ENCODE measurements around the gene NAALADL2.

Gene NAALADL2

DNA sequence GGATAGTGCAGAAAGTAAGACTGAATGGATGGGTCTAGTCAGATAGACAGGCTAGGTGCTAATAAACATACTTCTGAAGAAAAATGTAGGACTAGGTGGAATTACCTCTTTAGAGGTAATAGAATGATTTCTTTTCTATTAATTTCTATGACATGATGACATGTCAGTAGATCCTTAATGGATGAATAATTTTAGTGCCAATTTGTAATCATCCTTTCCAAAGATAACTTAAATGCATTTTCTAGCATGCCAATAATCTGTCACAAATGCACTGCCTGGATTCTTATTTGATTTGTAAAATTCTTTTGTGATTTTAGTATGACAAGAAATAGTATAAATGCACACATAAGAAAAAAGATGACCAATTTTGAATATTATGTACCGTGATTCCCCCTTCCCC lies 356.7 kb downstream of the NAALADL2 start:
- Histone ChIP-seq H3K9me3 (ENCODE audit: control insufficient read depth, insufficient read depth, low read length) (no peaks in the 10 kb centered on the region), H3K36me3 (ENCODE audit: insufficient read depth, low read length) (no peaks in the 10 kb centered on the region), H3K4me1 (ENCODE audit: insufficient read depth, low read length) (no peaks in the 10 kb centered on the region), H3K9ac (ENCODE audit: low read depth, low read length) (no peak overlapping the region)

- Histone ChIP-seq H3K4me1 (ENCODE audit: insufficient read depth, low read length) (no peaks in the 10 kb centered on the region), H3K9ac (ENCODE audit: low read depth, low read length) (no peak overlapping the region), H3K9me3 (ENCODE audit: control insufficient read depth, insufficient read depth, low read length) (no peaks in the 10 kb centered on the region), H3K36me3 (ENCODE audit: insufficient read depth, low read length) (no peaks in the 10 kb centered on the region)
These were observed 363.2 kb downstream of the NAALADL2 start for GRCh38 chr3:175222356-175222755.

- Histone ChIP-seq H3K9me3 (ENCODE audit: control insufficient read depth, insufficient read depth, low read length) (no peaks in the 10 kb centered on the region), H3K9ac (ENCODE audit: low read depth, low read length) (no peak overlapping the region), H3K4me1 (ENCODE audit: insufficient read depth, low read length) (no peaks in the 10 kb centered on the region), H3K36me3 (ENCODE audit: insufficient read depth, low read length) (no peaks in the 10 kb centered on the region)
These were observed 364.9 kb downstream of the NAALADL2 start for GRCh38 chr3:175224051-175224450.

GRCh38 chr3:175226444-175226843 lies 367.3 kb downstream of the NAALADL2 start:
- Histone ChIP-seq H3K9me3 (ENCODE audit: control insufficient read depth, insufficient read depth, low read length) (no peaks in the 10 kb centered on the region), H3K9ac (ENCODE audit: low read depth, low read length) (no peak overlapping the region), H3K36me3 (ENCODE audit: insufficient read depth, low read length) (no peaks in the 10 kb centered on the region), H3K4me1 (ENCODE audit: insufficient read depth, low read length) (no peaks in the 10 kb centered on the region)

DNA sequence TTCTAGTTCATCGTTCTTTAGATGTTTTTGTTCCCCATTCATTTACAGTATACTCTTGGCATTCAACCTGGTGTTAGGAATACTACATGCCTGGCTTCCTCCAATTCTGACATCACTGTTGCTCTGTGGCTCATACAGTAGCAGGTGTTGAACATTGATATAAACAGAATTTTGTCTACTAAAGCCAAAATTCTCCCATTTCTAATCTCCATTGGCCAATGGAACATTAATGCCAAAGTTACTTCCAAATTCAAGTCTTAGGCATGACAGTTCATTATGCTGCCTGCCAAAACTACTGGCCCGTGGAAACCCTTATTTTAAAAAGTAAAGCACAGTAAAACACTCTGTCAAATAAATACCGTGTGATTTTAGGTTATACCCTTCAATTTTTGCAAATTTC lies 368.0 kb downstream of the NAALADL2 start:
- Histone ChIP-seq H3K9ac (ENCODE audit: low read depth, low read length) (no peak overlapping the region), H3K4me1 (ENCODE audit: insufficient read depth, low read length) (no peaks in the 10 kb centered on the region), H3K9me3 (ENCODE audit: control insufficient read depth, insufficient read depth, low read length) (no peaks in the 10 kb centered on the region), H3K36me3 (ENCODE audit: insufficient read depth, low read length) (no peaks in the 10 kb centered on the region)

DNA sequence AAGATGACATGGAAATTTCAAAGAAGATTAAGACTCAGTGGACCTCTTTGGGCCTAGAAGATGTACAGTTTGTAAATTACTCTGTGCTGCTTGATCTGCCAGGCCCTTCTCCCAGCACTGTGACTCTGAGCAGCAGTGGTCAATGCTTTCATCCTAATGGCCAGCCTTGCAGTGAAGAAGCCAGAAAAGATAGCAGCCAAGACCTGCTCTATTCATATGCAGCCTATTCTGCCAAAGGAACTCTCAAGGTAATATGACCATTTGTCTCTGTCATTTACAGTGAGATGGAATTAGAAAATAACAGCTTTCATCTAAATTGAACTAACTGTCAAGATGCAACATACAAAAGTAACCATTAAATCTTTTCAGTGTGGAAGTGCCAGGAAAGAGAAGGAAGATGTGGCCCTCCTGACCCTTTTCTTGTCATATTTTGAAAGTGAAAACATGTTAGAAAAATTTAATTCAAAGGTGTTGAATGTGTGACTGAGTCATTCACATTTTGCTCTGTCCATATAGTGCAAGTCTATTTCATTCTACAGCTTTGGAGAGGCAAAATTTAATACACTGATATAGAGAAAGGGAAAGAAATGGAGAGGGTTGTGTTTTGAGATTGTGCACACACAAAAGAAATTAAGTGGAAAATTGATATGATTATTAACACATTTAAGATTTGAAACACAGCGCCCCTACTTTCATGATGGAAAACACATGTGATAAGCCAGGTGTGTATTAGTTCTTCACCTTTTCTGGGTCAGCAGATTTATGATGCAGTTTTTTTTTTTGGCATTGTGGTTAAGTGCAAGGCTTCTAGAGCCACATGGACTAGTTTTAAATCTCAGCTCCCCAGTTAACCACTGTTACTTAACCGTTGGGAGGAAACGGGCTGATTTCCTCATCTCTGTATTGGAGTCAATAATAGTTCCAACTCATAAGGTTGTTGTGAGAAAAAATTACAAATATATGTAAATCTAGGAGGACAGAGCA lies 375.1 kb downstream of the NAALADL2 start:
- Histone ChIP-seq H3K4me1 (ENCODE audit: insufficient read depth, low read length) (no peaks in the 10 kb centered on the region), H3K9me3 (ENCODE audit: control insufficient read depth, insufficient read depth, low read length) (no peaks in the 10 kb centered on the region), H3K36me3 (ENCODE audit: insufficient read depth, low read length) (no peaks in the 10 kb centered on the region), H3K9ac (ENCODE audit: low read depth, low read length) (no peak overlapping the region)

GRCh38 chr3:175238801-175239200 lies 379.7 kb downstream of the NAALADL2 start:
- Histone ChIP-seq H3K9ac (ENCODE audit: low read depth, low read length) (no peak overlapping the region), H3K9me3 (ENCODE audit: control insufficient read depth, insufficient read depth, low read length) (no peaks in the 10 kb centered on the region), H3K4me1 (ENCODE audit: insufficient read depth, low read length) (no peaks in the 10 kb centered on the region), H3K36me3 (ENCODE audit: insufficient read depth, low read length) (no peaks in the 10 kb centered on the region)

DNA sequence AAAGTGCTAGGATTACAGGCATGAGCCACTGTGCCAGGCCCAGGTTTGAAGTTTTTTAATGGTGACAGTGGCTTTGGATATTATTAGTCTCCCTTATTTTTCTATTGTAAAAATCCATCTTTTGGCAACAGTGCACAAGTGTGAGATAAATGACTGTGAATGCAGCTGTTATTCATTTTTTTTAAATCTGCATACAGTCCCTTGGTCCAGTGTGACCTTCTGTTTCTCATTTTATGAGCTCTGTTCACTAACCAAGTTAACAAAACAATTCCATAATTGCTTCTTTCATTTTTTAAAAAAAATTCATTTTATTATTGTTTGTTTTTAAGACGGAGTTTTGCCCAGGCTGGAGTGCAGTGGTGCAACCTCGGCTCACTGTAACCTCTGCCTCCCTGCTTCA lies 381.8 kb downstream of the NAALADL2 start:
- Histone ChIP-seq H3K36me3 (ENCODE audit: insufficient read depth, low read length) (no peaks in the 10 kb centered on the region), H3K4me1 (ENCODE audit: insufficient read depth, low read length) (no peaks in the 10 kb centered on the region; the same call in 1 of the 2 replicates), H3K9me3 (ENCODE audit: control insufficient read depth, insufficient read depth, low read length) (no peaks in the 10 kb centered on the region), H3K9ac (ENCODE audit: low read depth, low read length) (no peak overlapping the region)

- Histone ChIP-seq H3K36me3 (ENCODE audit: insufficient read depth, low read length) (no peaks in the 10 kb centered on the region), H3K9ac (ENCODE audit: low read depth, low read length) (no peak overlapping the region), H3K9me3 (ENCODE audit: control insufficient read depth, insufficient read depth, low read length) (no peaks in the 10 kb centered on the region), H3K4me1 (ENCODE audit: insufficient read depth, low read length) (no peaks in the 10 kb centered on the region; the same call in 1 of the 2 replicates)
These were observed 383.1 kb downstream of the NAALADL2 start for GRCh38 chr3:175242243-175242642.

- H3K36me3 ChIP-seq (ENCODE audit: insufficient read depth, low read length) = no peaks in the 10 kb centered on the region
- no peaks in the 10 kb centered on the region for H3K9me3 ChIP-seq (ENCODE audit: control insufficient read depth, insufficient read depth, low read length)
These were observed 387.1 kb downstream of the NAALADL2 start for GRCh38 chr3:175246234-175246633.

DNA sequence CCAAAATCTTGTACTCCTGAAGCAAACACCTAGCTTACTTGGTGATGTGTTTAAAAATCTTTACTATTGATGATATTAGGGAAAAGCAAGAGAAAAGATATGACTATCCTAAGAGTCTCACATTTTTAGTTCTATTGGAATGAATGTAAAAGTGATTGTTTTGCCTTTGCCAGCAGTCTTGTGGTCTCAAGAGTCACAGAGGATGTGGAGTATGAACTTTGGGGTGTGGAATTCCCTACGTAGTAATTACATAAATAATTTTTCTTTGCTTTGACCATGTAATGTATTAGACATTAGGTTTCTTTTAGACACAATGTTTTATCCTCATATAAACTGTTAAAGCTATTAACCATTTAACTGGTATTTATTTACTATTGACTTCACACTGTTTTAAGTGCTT lies 387.6 kb downstream of the NAALADL2 start:
- H3K9ac ChIP-seq (ENCODE audit: low read depth, low read length) = no peak overlapping the region
- H3K36me3 ChIP-seq (ENCODE audit: insufficient read depth, low read length) = no peaks in the 10 kb centered on the region
- H3K4me1 ChIP-seq (ENCODE audit: insufficient read depth, low read length) = no peaks in the 10 kb centered on the region; the same call in 1 of the 2 replicates
- H3K9me3 ChIP-seq (ENCODE audit: control insufficient read depth, insufficient read depth, low read length) = no peaks in the 10 kb centered on the region

More at GRCh38 chr3:175246234-175246633, 387.1 kb downstream of the NAALADL2 start:
- Histone ChIP-seq H3K4me1 (ENCODE audit: insufficient read depth, low read length) (no peaks in the 10 kb centered on the region; the same call in 1 of the 2 replicates), H3K9ac (ENCODE audit: low read depth, low read length) (no peak overlapping the region)

GRCh38 chr3:175247629-175248028 lies 388.5 kb downstream of the NAALADL2 start:
- no peaks in the 10 kb centered on the region for H3K36me3 ChIP-seq (ENCODE audit: insufficient read depth, low read length)
- no peaks in the 10 kb centered on the region for H3K9me3 ChIP-seq (ENCODE audit: control insufficient read depth, insufficient read depth, low read length)
- H3K4me1 ChIP-seq (ENCODE audit: insufficient read depth, low read length) = no peaks in the 10 kb centered on the region; the same call in 1 of the 2 replicates
- H3K9ac ChIP-seq (ENCODE audit: low read depth, low read length) = no peak overlapping the region

DNA sequence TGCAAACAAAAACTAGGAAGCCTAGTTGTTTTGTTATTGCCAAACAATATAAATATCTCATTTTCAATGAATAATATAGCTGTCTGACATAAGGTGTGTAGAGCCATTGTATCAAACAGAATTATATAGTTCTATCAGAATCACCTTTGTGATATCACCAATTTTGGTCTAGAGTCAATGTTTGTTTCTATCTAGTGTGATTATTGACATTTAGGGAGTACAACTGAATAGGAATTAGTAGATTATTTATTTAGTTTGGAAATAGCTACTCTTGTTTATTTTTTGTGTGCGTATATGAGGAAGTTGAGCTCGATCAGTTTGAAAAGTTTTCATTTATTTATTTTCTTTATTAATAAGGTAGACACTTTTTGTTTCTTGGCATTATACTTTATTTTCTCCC lies 389.7 kb downstream of the NAALADL2 start:
- H3K4me1 ChIP-seq (ENCODE audit: insufficient read depth, low read length) = no peaks in the 10 kb centered on the region; the same call in 1 of the 2 replicates
- no peaks in the 10 kb centered on the region for H3K36me3 ChIP-seq (ENCODE audit: insufficient read depth, low read length)
- no peak overlapping the region for H3K9ac ChIP-seq (ENCODE audit: low read depth, low read length)
- H3K9me3 ChIP-seq (ENCODE audit: control insufficient read depth, insufficient read depth, low read length) = no peaks in the 10 kb centered on the region

DNA sequence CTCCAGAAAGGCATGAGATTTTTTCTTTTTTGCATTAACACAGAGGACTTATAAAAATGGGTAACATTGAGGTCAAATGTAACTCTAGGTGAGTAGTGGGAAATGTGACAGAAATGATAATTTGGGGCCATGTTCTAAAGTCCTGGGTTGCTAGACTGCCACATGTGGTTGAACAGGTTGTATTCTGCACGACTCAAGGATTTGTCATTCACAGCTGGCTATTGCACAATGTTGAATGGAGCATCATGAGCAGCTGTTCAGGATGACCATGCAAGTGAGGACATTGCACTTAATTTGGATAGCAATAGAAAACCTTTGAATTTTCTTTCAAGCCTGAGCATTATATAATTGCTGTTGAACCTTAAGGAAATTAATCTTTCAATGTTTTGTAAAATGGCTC lies 396.6 kb downstream of the NAALADL2 start:
- Histone ChIP-seq H3K4me1 (ENCODE audit: insufficient read depth, low read length) (no peaks in the 10 kb centered on the region), H3K9me3 (ENCODE audit: control insufficient read depth, insufficient read depth, low read length) (no peaks in the 10 kb centered on the region), H3K36me3 (ENCODE audit: insufficient read depth, low read length) (no peaks in the 10 kb centered on the region), H3K9ac (ENCODE audit: low read depth, low read length) (no peak overlapping the region)

GRCh38 chr3:175257123-175257522 lies 398.0 kb downstream of the NAALADL2 start:
- Histone ChIP-seq H3K9me3 (ENCODE audit: control insufficient read depth, insufficient read depth, low read length) (no peaks in the 10 kb centered on the region), H3K9ac (ENCODE audit: low read depth, low read length) (no peak overlapping the region), H3K36me3 (ENCODE audit: insufficient read depth, low read length) (no peaks in the 10 kb centered on the region), H3K4me1 (ENCODE audit: insufficient read depth, low read length) (no peaks in the 10 kb centered on the region)
